Vagina (tissue), 2 donors: ENCODE data around the gene ZCCHC10. TPM values are rescaled to one million over a fixed set of nuclear protein-coding genes. Genes with fewer than 3 reads are reported as not detected.
"Not testable (repeated sequence)": the region's sequence is repeated elsewhere in the genome, so short reads cannot be mapped to it uniquely, and the experiment has no call there.

Experiments
- DNase-seq, 2 donors: peaks; one replicate each; pipeline ENCODE4 v3.0.0-alpha.2; 2017; ENCODE audit errors: extremely low spot score in 2 of 2
- H3K27ac ChIP-seq: fragments of 200-600 bp; sonication (generic); one replicate; pipeline ENCODE4 v1.5.1; 2019
- H3K27me3 ChIP-seq: fragments of 200-600 bp; sonication (generic); one replicate; pipeline ENCODE4 v1.5.1; 2019
- H3K36me3 ChIP-seq, 2 donors: fragments of 200-600 bp; sonication (generic); one replicate each; pipeline ENCODE4 v1.5.1; 2017 to 2019
- H3K4me1 ChIP-seq: fragments of 200-600 bp; sonication (generic); one replicate; pipeline ENCODE4 v1.5.1; 2019
- H3K4me3 ChIP-seq, 2 donors: fragments of 200-600 bp; sonication (generic); 1 replicate in 1 of 2; 2 replicates in 1 of 2; pipeline ENCODE4 v1.5.1; 2016 to 2019
- H3K9me3 ChIP-seq: fragments of 200-600 bp; sonication (generic); one replicate; pipeline ENCODE4 v1.5.1; 2019
- CTCF ChIP-seq, 3 experiments: fragments of 450-650 bp in 2 of 3; fragments of 200-600 bp in 1 of 3; sonication (generic) in 1 of 3; IDR thresholded peaks; one replicate each; pipeline ENCODE4 v1.5.1; 2017 to 2019; ENCODE audit warnings: antibody characterized with exemption in 3 of 3, mild to moderate bottlenecking in 2 of 3, moderate library complexity in 2 of 3
- POLR2A ChIP-seq, 2 donors: fragments of 450-650 bp; IDR thresholded peaks; one replicate each; pipeline ENCODE4 v1.6.1; 2017; ENCODE audit warnings: antibody characterized with exemption in 2 of 2, mild to moderate bottlenecking in 2 of 2, moderate library complexity in 2 of 2
- POLR2AphosphoS5 ChIP-seq, 2 donors: sonication (generic); formaldehyde crosslinking; IDR thresholded peaks; one replicate each; pipeline ENCODE4 v1.9.0; 2017; ENCODE audit warnings: antibody characterized with exemption in 2 of 2, mild to moderate bottlenecking in 2 of 2, low read depth in 1 of 2; ENCODE audit not compliant: insufficient read depth in 1 of 2
- intact Hi-C: fragments of 100-400 bp; cut with DNase I; formaldehyde crosslinking; loops from one replicate; pipeline ENCODE4 v1.15.1; 2023
- total RNA-seq: library from RNA; depleted of rRNA; stranded (reverse); fragments of >200 nt; gene quantifications from one replicate; pipeline ENCODE4 v1.2.3, GENCODE V29; 2016

The ZCCHC10 gene
- total RNA-seq, 1 donor from 2014 or later, result 29.2 TPM

DNA sequence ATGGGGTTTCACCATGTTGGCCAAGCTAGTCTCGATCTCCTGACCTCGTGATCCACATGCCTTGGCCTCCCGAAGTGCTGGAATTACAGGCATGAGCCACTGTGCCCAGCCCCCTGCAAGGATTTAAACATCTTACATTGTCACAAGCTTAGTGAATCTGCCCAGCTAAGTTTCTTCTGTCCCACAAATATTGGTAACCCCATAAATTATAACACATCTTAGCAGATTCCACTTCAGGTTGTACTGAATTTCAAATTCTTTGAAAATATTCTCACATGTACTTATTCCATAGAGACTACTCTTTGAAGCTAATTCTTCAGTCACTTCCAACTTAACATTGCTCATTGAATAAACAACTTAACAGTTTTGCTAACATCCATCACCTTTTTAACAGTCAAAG is 49.5 kb downstream of the ZCCHC10 start:
- H3K27ac ChIP-seq, result no peak overlapping the region
- H3K36me3 ChIP-seq, result no peaks in the 10 kb centered on the region
- no peaks in the 10 kb centered on the region for H3K27me3 ChIP-seq
- no peak overlapping the region for H3K4me3 ChIP-seq
- no peaks in the 10 kb centered on the region for H3K9me3 ChIP-seq
- TF ChIP-seq POLR2A (IDR thresholded peaks at IDR 0.05) (no peak), POLR2AphosphoS5 (IDR thresholded peaks at IDR 0.05; ENCODE audit: insufficient read depth in 1 of 2, low read depth in 1 of 2) (no peak), CTCF (IDR thresholded peaks at IDR 0.05) (no peak)
- intact Hi-C loops, result no loop called here
- no peak for DNase-seq
- no peaks in the 10 kb centered on the region for H3K4me1 ChIP-seq

GRCh38 chr5:132972436-132972828 is 53.9 kb downstream of the ZCCHC10 start:
- DNase-seq, H3K4me1 ChIP-seq, H3K27ac ChIP-seq, intact Hi-C loops, H3K36me3 ChIP-seq, H3K9me3 ChIP-seq, H3K4me3 ChIP-seq, H3K27me3 ChIP-seq: not testable (repeated sequence)

GRCh38 chr5:132971483-132972435 is 54.6 kb downstream of the ZCCHC10 start:
- intact Hi-C loops, result no loop called here
- Histone ChIP-seq H3K4me1 (no peaks in the 10 kb centered on the region), H3K36me3 (no peaks in the 10 kb centered on the region)

DNA sequence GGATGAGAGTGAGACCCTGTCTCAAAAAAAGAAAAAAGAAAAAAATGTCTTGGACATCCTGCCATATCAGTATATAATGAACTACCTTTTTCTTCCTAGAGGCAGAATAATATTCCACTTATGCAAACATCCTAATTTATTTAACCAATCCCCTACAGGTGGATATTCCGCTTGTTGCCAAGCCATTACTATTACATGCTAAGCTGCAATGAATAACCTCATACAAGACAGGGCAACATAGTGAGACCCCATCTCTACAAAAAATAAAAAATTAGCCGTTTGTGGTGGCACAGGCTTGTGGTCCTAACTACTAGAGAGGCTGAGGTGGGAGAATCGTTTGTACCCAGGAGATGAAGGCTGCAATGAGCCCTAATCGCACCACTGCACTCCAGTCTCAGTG is 61.2 kb downstream of the ZCCHC10 start:
- no peaks in the 10 kb centered on the region for H3K27me3 ChIP-seq
- H3K4me1 ChIP-seq, result peaks cover 28% of the 10 kb centered on the region
- no peak for DNase-seq
- H3K9me3 ChIP-seq, result no peaks in the 10 kb centered on the region
- H3K27ac ChIP-seq, result no peak overlapping the region
- no peaks in the 10 kb centered on the region for H3K36me3 ChIP-seq
- no peak overlapping the region for H3K4me3 ChIP-seq
- intact Hi-C loops, result no loop called here
- TF ChIP-seq POLR2A (IDR thresholded peaks at IDR 0.05), result no peak
- TF ChIP-seq POLR2AphosphoS5 (IDR thresholded peaks at IDR 0.05; ENCODE audit: insufficient read depth in 1 of 2, low read depth in 1 of 2), result no peak
- no peak for TF ChIP-seq CTCF (IDR thresholded peaks at IDR 0.05)

More at GRCh38 chr5:132971483-132972435, 54.6 kb downstream of the ZCCHC10 start:
- no peak overlapping the region for H3K4me3 ChIP-seq
- H3K27ac ChIP-seq, result no peak overlapping the region
- no peaks in the 10 kb centered on the region for H3K27me3 ChIP-seq
- H3K9me3 ChIP-seq, result no peaks in the 10 kb centered on the region
- no peak for DNase-seq
- TF ChIP-seq CTCF (IDR thresholded peaks at IDR 0.05) (no peak), POLR2A (IDR thresholded peaks at IDR 0.05) (no peak), POLR2AphosphoS5 (IDR thresholded peaks at IDR 0.05; ENCODE audit: insufficient read depth in 1 of 2, low read depth in 1 of 2) (no peak)

DNA sequence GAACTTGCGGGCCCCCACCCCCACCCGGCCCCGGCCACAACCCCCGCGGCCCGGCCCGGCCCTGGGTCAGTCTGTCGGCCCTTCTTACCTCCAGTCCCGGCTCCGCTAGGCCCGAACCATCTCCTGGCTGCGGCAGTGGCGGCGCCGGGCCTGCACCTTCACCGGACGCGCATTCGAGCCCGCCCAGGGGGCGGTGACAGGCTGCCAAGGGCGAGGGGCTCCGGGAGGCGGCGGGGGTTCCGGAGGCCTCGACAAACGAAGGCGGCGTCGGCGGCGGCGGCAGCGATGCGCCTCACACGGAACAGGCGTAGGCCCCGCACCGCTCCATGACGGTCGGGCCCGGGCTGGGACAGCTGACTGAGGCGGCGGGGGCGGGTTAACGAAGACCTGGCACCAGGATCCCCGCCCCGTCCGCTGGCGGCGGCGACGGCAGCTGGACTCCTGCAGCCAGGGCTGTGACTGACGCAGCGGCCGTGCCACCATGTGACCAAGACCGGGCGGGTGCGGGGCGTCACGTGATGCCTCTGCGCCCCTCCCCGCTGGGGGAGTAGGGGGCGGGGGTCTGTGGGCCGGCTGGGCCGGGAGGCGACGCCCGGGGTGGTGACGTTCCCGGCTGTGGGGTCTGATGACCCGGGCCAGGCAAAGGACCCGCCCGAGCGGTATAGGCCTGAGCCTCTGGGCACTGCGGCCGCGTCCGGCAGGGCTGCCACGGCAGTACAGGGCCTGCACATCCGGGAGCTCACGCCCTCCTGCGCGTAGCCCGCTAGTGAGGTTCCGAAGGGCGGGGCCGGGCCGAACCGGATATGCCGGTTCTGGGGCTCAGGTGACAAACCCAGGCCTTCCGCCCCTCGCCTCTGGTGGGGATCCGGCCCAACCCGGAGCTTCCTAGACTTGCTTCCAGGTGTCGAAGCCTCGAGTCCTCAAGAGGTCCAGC is 62.9 kb downstream of the ZCCHC10 start, which contains the start of gene AFF4:
AFF4 (minus strand) TSS at position 464 of the 934 bp plus-strand sequence. CDS start 26,445 bp downstream, outside the sequence.
- H3K27me3 ChIP-seq, result no peaks in the 10 kb centered on the region
- intact Hi-C loops, result loop anchor here (5.0 kb wide), 1 partner anchor 89 kb away; the partner anchor contains the start of gene HSPA4

More for the DNA sequence above, 62.9 kb downstream of the ZCCHC10 start, which contains the start of gene AFF4:
- Histone ChIP-seq H3K27ac (peak within 1 kb of the TSS; percentile 99), H3K36me3 (no peaks in the 10 kb centered on the region), H3K4me1 (peaks cover 43% of the 10 kb centered on the region), H3K4me3 (peak within 1 kb of the TSS; percentile 58 to 78), H3K9me3 (no peaks in the 10 kb centered on the region)
- TF ChIP-seq CTCF (IDR thresholded peaks at IDR 0.05) (no peak), POLR2AphosphoS5 (IDR thresholded peaks at IDR 0.05; ENCODE audit: insufficient read depth in 1 of 2, low read depth in 1 of 2) (peak; percentile 96 to 99), POLR2A (IDR thresholded peaks at IDR 0.05) (peak; percentile 52 to 97)
- peak in 1 of 2 donors; percentile 97 for DNase-seq
